ENCODE results near the gene SPTSSA.

DNA sequence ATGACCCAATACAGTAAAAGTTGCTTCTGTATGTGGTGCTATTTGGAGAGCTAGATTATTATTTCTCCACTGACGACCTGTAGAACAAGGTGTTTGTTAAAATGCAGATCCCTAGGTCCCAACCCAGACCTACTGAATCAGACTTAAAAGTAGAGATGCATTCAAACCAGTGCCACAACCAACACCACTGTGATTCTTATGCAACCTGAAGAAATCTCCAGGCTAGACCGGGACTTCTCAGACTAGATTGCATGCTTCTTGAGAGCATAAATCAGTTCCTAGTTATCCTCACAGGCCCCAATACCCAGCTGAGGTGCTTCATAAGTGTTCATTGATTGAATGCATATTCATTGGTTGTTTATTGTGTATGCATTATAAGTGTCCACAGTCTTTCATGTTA is 78.2 kb downstream of the SPTSSA start:
- TF ChIP-seq, protein P1, sequence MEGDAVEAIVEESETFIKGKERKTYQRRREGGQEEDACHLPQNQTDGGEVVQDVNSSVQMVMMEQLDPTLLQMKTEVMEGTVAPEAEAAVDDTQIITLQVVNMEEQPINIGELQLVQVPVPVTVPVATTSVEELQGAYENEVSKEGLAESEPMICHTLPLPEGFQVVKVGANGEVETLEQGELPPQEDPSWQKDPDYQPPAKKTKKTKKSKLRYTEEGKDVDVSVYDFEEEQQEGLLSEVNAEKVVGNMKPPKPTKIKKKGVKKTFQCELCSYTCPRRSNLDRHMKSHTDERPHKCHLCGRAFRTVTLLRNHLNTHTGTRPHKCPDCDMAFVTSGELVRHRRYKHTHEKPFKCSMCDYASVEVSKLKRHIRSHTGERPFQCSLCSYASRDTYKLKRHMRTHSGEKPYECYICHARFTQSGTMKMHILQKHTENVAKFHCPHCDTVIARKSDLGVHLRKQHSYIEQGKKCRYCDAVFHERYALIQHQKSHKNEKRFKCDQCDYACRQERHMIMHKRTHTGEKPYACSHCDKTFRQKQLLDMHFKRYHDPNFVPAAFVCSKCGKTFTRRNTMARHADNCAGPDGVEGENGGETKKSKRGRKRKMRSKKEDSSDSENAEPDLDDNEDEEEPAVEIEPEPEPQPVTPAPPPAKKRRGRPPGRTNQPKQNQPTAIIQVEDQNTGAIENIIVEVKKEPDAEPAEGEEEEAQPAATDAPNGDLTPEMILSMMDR (conservative IDR thresholded peaks at IDR 0.05; ENCODE audit: low read depth in 2 of 2), result no peak
- TF ChIP-seq EZH2 (IDR thresholded peaks at IDR 0.05; ENCODE audit: low read depth, unreplicated experiment) (no peak), REST (IDR thresholded peaks at IDR 0.05; ENCODE audit: unreplicated experiment) (no peak), JUNB (IDR thresholded peaks at IDR 0.05; ENCODE audit: unreplicated experiment) (no peak), POLR2AphosphoS5 (IDR thresholded peaks at IDR 0.05; ENCODE audit: low read depth) (no peak), EZH2phosphoT487 (IDR thresholded peaks at IDR 0.05; ENCODE audit: unreplicated experiment) (no peak), CREB1 (CRISPR knock-in tag; IDR thresholded peaks at IDR 0.05; ENCODE audit: low read depth) (no peak), NANOG (IDR thresholded peaks at IDR 0.05; ENCODE audit: borderline replicate concordance) (no peak), ZNF114 (CRISPR knock-in tag; IDR thresholded peaks at IDR 0.05) (no peak), STAT1 (IDR thresholded peaks at IDR 0.05; ENCODE audit: unreplicated experiment) (no peak)
- TF ChIP-seq, protein P2, sequence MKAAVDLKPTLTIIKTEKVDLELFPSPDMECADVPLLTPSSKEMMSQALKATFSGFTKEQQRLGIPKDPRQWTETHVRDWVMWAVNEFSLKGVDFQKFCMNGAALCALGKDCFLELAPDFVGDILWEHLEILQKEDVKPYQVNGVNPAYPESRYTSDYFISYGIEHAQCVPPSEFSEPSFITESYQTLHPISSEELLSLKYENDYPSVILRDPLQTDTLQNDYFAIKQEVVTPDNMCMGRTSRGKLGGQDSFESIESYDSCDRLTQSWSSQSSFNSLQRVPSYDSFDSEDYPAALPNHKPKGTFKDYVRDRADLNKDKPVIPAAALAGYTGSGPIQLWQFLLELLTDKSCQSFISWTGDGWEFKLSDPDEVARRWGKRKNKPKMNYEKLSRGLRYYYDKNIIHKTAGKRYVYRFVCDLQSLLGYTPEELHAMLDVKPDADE (IDR thresholded peaks at IDR 0.05), result no peak
- TF ChIP-seq, protein P3, sequence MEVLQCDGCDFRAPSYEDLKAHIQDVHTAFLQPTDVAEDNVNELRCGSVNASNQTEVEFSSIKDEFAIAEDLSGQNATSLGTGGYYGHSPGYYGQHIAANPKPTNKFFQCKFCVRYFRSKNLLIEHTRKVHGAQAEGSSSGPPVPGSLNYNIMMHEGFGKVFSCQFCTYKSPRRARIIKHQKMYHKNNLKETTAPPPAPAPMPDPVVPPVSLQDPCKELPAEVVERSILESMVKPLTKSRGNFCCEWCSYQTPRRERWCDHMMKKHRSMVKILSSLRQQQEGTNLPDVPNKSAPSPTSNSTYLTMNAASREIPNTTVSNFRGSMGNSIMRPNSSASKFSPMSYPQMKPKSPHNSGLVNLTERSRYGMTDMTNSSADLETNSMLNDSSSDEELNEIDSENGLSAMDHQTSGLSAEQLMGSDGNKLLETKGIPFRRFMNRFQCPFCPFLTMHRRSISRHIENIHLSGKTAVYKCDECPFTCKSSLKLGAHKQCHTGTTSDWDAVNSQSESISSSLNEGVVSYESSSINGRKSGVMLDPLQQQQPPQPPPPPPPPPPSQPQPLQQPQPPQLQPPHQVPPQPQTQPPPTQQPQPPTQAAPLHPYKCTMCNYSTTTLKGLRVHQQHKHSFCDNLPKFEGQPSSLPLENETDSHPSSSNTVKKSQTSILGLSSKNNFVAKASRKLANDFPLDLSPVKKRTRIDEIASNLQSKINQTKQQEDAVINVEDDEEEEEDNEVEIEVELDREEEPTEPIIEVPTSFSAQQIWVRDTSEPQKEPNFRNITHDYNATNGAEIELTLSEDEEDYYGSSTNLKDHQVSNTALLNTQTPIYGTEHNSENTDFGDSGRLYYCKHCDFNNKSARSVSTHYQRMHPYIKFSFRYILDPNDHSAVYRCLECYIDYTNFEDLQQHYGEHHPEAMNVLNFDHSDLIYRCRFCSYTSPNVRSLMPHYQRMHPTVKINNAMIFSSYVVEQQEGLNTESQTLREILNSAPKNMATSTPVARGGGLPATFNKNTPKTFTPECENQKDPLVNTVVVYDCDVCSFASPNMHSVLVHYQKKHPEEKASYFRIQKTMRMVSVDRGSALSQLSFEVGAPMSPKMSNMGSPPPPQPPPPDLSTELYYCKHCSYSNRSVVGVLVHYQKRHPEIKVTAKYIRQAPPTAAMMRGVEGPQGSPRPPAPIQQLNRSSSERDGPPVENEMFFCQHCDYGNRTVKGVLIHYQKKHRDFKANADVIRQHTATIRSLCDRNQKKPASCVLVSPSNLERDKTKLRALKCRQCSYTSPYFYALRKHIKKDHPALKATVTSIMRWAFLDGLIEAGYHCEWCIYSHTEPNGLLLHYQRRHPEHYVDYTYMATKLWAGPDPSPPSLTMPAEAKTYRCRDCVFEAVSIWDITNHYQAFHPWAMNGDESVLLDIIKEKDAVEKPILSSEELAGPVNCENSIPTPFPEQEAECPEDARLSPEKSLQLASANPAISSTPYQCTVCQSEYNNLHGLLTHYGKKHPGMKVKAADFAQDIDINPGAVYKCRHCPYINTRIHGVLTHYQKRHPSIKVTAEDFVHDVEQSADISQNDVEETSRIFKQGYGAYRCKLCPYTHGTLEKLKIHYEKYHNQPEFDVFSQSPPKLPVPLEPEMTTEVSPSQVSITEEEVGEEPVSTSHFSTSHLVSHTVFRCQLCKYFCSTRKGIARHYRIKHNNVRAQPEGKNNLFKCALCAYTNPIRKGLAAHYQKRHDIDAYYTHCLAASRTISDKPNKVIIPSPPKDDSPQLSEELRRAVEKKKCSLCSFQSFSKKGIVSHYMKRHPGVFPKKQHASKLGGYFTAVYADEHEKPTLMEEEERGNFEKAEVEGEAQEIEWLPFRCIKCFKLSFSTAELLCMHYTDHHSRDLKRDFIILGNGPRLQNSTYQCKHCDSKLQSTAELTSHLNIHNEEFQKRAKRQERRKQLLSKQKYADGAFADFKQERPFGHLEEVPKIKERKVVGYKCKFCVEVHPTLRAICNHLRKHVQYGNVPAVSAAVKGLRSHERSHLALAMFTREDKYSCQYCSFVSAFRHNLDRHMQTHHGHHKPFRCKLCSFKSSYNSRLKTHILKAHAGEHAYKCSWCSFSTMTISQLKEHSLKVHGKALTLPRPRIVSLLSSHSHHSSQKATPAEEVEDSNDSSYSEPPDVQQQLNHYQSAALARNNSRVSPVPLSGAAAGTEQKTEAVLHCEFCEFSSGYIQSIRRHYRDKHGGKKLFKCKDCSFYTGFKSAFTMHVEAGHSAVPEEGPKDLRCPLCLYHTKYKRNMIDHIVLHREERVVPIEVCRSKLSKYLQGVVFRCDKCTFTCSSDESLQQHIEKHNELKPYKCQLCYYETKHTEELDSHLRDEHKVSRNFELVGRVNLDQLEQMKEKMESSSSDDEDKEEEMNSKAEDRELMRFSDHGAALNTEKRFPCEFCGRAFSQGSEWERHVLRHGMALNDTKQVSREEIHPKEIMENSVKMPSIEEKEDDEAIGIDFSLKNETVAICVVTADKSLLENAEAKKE (CRISPR knock-in tag; IDR thresholded peaks at IDR 0.05), result no peak

All from GM23338 (cell line).